HG03342 (cell line): ENCODE data around the gene NRDC.

Experiments used
- ATAC-seq: cut with Tn5 transposase; IDR thresholded peaks from one replicate; pipeline ENCODE4 v1.9.1; 2021; ENCODE audit warnings: mild to moderate bottlenecking, moderate library complexity; ENCODE audit not compliant: unreplicated experiment

The NRDC gene, protein sequence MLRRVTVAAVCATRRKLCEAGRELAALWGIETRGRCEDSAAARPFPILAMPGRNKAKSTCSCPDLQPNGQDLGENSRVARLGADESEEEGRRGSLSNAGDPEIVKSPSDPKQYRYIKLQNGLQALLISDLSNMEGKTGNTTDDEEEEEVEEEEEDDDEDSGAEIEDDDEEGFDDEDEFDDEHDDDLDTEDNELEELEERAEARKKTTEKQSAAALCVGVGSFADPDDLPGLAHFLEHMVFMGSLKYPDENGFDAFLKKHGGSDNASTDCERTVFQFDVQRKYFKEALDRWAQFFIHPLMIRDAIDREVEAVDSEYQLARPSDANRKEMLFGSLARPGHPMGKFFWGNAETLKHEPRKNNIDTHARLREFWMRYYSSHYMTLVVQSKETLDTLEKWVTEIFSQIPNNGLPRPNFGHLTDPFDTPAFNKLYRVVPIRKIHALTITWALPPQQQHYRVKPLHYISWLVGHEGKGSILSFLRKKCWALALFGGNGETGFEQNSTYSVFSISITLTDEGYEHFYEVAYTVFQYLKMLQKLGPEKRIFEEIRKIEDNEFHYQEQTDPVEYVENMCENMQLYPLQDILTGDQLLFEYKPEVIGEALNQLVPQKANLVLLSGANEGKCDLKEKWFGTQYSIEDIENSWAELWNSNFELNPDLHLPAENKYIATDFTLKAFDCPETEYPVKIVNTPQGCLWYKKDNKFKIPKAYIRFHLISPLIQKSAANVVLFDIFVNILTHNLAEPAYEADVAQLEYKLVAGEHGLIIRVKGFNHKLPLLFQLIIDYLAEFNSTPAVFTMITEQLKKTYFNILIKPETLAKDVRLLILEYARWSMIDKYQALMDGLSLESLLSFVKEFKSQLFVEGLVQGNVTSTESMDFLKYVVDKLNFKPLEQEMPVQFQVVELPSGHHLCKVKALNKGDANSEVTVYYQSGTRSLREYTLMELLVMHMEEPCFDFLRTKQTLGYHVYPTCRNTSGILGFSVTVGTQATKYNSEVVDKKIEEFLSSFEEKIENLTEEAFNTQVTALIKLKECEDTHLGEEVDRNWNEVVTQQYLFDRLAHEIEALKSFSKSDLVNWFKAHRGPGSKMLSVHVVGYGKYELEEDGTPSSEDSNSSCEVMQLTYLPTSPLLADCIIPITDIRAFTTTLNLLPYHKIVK

DNA sequence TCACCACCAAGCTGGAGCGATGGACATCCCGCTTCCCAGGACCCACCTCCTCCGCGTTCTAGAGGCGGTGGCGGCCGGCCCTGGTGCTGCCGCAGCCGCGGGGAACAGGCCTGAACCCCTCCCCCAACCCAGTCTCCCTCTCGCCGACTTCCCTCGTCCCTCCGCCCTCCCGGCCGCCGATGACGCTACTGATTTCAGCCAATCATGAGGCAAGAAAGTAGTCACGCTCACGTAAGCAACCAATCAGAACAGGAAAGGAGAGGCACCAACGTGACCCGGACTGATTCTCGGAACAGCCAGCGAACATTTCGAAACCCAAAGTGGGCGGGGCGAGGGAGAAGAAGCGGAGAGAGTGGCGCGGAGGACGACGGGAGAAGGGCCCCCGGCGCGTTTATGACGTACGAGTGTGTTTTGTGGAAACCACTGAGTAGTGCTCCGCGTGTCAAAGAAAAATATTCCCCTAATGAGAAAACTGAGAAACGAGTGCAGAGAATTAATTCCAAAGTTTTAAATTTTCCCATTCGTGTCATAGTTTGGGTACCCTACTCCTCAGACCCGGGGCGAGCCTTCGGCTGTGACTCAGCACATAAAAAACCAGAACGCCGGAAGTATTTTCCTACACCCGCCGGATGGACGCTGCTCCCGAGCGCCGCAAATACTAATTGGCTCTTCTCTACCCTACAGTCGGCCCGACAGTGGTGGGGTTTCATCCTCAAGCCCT lies at the start of gene NRDC:
NRDC (minus strand) TSS at position 112 of the 721 bp plus-strand sequence. CDS start 112 bp downstream, outside the sequence.
- peak; percentile 93 for ATAC-seq

DNA sequence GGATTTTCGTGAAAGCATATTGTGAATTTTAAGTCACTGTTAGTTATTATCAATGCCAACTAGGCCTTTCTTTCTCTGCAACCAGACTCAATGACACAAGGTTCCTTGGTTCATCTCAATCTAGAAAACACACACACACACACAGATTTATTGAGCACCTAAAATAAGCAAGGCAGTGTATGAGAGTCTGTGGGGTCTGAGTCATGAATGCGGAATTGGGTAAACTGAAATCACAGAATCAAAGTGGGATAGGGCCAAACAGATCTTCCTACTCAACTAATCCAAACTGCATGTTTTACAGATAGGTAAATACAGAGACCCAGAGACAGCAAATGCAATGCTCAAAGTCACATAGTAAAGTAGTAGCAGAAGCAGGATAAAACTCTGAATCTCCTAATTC lies 48.5 kb upstream of the NRDC start:
- no peak for ATAC-seq

- no peak for ATAC-seq
Observed at GRCh38 chr1:51926171-51926812, 47.8 kb upstream of the NRDC start.

DNA sequence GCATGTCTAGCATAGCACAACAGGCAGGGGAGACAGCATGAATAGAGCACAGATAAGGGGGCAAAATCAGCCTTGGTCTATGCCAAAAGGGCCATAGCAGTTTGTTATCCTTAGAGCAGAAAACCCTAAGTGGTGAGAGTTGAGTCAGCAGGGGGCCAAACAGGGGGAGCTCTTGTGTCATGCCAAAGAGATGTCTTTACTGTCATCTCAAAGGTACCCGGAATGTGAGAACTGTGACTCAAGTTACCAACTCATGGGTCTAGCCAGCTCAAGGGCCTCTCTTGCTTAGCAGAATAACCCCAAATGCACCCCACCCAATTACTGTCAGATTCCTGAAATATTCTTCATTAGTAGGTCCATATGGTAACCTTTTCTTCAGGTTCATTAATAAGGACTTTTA lies 45.9 kb upstream of the NRDC start:
- no peak for ATAC-seq

- no peak for ATAC-seq
Observed at GRCh38 chr1:51922040-51922439, 43.5 kb upstream of the NRDC start.

GRCh38 chr1:51920130-51920529 lies 41.6 kb upstream of the NRDC start:
- no peak for ATAC-seq

DNA sequence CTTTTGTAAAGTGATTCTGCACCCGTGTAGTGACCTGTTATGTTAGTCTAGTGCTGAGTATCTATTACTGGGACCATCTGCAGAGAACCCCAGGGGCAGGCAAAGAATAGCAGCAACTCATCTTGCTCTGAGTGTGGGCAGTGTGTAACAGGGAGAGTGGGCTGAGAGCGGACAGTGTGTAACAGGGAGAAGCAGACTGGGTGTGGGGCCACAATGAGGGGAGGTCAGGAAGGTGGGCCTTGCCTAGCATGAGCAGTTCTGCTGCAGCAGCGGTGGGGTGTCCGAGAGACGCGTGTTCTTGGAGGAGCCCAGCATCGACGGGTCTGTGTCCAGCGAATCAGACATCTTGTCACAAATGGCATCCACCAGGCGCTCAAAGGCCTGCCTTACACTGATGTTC lies 41.2 kb upstream of the NRDC start:
- ATAC-seq = no peak

GRCh38 chr1:51916587-51917405 lies 38.3 kb upstream of the NRDC start:
- ATAC-seq = no peak

DNA sequence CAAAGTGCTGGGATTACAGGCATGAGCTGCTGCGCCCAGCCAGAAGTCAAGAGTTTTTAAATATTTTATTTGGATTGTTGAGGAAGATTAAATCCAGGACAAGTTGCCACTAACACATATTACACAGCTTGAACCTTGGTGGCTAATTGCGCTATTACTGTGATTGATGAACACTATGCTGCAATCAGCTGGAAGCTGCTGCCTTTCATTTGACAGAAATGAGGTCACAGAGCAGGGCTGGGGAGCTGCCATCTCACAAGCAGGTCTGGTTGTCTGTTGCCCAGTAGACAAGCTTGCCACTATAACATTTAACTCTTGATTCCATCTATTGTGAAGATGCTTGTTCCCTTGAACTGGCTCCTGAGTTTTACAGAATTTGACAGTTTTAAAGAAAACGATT lies 37.4 kb upstream of the NRDC start:
- no peak for ATAC-seq

DNA sequence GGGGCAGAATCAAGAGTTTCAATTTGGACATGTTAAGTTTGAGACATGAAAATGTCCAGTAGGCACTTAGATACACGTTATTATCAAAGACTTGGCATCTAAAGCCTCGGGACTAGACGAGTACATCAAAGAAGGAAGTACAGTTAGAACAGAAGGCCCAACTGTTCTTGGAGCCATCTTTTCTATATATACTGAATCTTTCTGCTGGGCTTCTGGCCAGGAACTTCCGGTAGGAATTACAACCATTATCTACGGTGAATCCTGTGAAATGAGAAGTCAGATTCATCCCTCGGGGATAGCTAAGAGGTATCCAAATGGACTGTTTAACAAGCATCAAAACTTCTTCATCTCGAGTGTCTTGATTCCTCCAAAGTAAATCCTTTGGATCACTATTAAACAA lies 34.4 kb upstream of the NRDC start:
- no peak for ATAC-seq

DNA sequence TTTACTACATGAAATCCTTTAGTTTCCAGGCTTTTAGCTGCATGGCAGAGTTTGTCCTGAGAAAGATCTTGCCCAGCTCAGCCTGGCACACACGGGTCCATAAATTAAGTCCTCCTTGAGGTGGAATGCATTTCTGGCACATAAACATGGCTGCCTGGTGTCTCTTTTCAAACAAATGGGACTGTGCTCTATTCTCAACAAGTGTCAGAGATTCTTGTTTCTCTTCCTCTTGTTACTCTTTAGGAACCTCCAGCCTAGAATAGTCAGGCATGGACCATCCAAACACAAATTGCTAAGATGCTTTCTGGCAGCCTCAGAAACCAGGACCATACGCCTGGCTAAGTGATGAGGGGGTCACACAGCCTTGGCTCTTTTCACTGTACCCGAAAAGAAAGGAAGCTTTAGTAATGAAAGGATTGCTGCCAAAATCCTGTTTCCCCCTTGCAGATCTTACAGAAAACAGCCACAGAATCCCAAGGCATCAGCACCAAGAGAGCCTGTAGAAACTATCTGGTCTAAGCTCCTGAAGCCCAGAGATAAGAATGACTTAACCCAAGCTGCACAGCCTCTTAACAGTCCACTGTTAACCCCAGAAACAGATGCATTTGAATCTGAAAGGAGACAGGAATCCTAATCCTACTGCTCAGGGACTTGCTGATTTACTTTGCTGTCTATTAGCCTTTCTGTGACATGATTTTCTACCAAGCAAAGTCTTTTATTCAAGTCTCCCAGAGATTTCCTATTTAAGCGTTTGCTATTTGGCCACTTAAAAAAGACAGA lies 31.9 kb upstream of the NRDC start:
- no peak for ATAC-seq

- ATAC-seq = no peak
Observed at GRCh38 chr1:51908499-51908898, 30.0 kb upstream of the NRDC start.

DNA sequence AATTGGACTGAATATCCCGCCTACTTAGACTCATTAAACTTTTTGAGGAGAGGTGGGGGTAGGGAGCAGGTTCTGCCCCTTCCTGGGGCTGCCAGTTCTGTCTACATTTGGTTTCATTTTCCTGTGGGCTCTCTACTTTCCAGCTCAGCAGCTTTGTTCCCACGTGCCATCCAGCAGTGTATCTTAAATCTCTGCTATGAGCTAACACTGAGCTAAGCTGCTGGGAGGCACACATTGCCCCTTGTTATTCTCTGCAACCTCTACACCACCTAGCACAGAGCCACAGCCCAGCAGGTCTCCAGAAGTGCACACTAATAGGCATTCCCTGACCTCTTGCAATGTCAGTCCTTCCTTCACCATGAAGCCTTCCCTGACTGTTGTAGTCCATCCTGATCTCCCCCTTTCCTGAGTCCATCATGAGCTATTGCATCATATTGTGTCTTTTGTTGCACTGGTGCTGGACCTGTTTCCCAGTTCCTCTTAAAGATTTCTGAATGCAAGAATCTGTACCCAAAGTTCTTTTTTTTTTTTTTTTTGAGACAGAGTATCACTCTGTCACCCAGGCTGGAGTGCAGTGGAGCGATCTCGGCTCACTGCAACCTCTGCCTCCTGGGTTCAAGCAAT lies 28.7 kb upstream of the NRDC start:
- ATAC-seq = no peak

GRCh38 chr1:51906306-51907078 lies 28.0 kb upstream of the NRDC start:
- ATAC-seq = no peak

DNA sequence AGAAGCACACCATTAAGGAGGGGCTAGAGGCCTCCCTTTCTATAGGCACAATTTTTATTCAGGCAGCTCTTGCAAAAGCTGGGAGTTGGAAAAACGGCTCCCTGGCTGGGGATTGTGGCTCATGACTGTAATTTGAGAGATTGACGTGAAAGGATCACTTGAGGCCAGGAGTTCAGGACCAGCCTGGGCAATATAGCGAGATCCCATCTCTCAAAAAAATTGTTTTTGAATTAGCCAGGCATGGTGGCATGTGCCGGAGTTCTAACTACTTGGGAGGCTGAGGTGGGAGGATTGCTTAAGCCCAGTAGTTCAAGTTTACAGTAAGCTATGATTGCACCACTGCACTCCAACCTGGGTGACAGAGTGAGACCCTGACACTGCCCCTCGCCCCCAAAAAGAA lies 23.9 kb upstream of the NRDC start:
- no peak for ATAC-seq

DNA sequence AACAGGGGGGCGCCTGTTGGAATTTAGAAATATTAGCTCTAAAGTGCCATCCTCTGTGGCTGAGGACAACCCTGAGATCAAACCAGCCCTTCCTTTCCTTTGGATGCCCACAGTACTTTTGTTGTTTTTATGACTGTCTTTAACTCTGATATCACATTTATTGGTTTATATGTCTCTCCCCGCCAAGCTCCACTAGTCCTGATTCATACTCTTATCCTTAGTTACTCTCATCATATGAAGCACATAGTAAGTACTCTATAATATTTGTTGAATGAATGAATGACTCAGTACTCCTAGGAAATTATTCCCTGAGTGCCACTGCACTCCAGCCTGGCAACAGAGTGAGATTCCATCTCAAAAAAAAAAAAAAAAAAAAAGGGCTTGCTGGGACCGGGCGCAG lies 22.6 kb upstream of the NRDC start:
- no peak for ATAC-seq

DNA sequence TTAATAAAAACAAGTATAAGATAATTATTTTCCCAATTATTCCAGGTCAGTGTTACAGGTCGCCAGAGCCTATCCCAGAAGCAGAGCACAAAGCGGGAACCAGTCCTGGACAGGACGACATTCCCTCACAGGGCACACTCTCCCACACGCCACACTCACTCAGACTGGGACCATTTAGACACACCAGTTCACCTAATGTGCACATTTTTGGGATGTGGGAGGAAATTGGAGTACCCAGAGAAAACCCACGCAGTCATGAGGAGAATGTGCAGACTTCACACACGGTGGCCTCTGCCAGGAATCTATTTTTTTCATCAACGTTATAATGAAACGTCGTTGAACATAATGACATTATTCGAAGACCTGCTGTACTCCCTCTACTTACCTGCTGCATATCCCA lies 20.5 kb upstream of the NRDC start:
- no peak for ATAC-seq
